IMR-90 (cell line): ENCODE measurements around the gene FAM234A. TPM values are rescaled to one million over a fixed set of nuclear protein-coding genes. Genes with fewer than 3 reads are reported as not detected.

Experiments used
- ATAC-seq: fragments of 200-7000 bp; cut with Tn5 transposase; 2 replicates; pipeline ENCODE4 v1.9.1; 2020; ENCODE audit warnings: low read depth, mild to moderate bottlenecking, moderate library complexity
- BruUV-seq: library from RNA; stranded (reverse); fragments of 400-500 nt; replicated peaks from 2 replicates; lab custom pipeline; 2021; lab: Mats Ljungman, UMichigan
- CTCF ChIA-PET: fragments of 300-600 bp; formaldehyde crosslinking; extraction: SDS; loops from one replicate; lab custom pipeline; 2021; ENCODE audit warnings: antibody characterized with exemption; lab: Yijun Ruan, JAX
- POLR2A ChIA-PET: fragments of 300-600 bp; sonication (Branson Sonifier 250); formaldehyde crosslinking; loops from one replicate; lab custom pipeline; 2022; ENCODE audit warnings: antibody characterized with exemption; ENCODE audit not compliant: unreplicated experiment; lab: Charles Lee
- DNase-seq: peaks from one replicate; pipeline ENCODE4 v3.0.0; 2013
- H2AFZ ChIP-seq: replicated peaks from 2 replicates; pipeline ENCODE3; 2013; ENCODE audit warnings: low read length, mild to moderate bottlenecking; ENCODE audit not compliant: poor library complexity
- H2AK5ac ChIP-seq: 2 replicates; pipeline ENCODE4 v1.6.1; 2013; ENCODE audit warnings: low read depth, low read length, inconsistent platforms
- H2AK9ac ChIP-seq: replicated peaks from 2 replicates; pipeline ENCODE3; 2013; ENCODE audit warnings: mild to moderate bottlenecking, low read depth, low read length, moderate library complexity; ENCODE audit not compliant: poor library complexity
- H2BK120ac ChIP-seq: 2 replicates; pipeline ENCODE4 v1.6.1; 2013; ENCODE audit warnings: low read depth, low read length, inconsistent platforms
- H2BK15ac ChIP-seq: 3 replicates; pipeline ENCODE4 v1.6.1; 2013; ENCODE audit warnings: low read depth, low read length, inconsistent platforms
- H2BK20ac ChIP-seq: 2 replicates; pipeline ENCODE4 v1.6.1; 2013; ENCODE audit warnings: low read depth, mild to moderate bottlenecking, inconsistent platforms, low read length, moderate library complexity
- H2BK5ac ChIP-seq: 2 replicates; pipeline ENCODE4 v1.6.1; 2013; ENCODE audit warnings: mild to moderate bottlenecking, low read depth, low read length, inconsistent platforms; ENCODE audit not compliant: poor library complexity, severe bottlenecking
- H3K14ac ChIP-seq: replicated peaks from 2 replicates; pipeline ENCODE4 v1.6.1; 2013; ENCODE audit warnings: low read depth, low read length, inconsistent platforms
- H3K18ac ChIP-seq: 2 replicates; pipeline ENCODE4 v1.6.1; 2013; ENCODE audit warnings: low read depth, low read length, control low read depth
- H3K23ac ChIP-seq: 2 replicates; pipeline ENCODE4 v1.6.1; 2013; ENCODE audit warnings: low read depth, low read length, inconsistent platforms
- H3K27ac ChIP-seq: 2 replicates; pipeline ENCODE4 v1.5.1; 2013; ENCODE audit warnings: mild to moderate bottlenecking, control low read depth, low read length; ENCODE audit not compliant: insufficient read depth
- H3K27me3 ChIP-seq: 2 replicates; pipeline ENCODE4 v1.6.1; 2013; ENCODE audit warnings: low read length; ENCODE audit not compliant: control insufficient read depth, insufficient read depth
- H3K36me3 ChIP-seq: 2 replicates; pipeline ENCODE4 v1.6.1; 2013; ENCODE audit warnings: low read length, mixed read lengths; ENCODE audit not compliant: control insufficient read depth, insufficient read depth
- H3K4ac ChIP-seq: 2 replicates; pipeline ENCODE4 v1.6.1; 2013; ENCODE audit warnings: low read depth, low read length, inconsistent platforms
- H3K4me1 ChIP-seq: 2 replicates; pipeline ENCODE4 v1.6.1; 2013; ENCODE audit warnings: low read length, mixed read lengths; ENCODE audit not compliant: control insufficient read depth, insufficient read depth
- H3K4me2 ChIP-seq: 2 replicates; pipeline ENCODE4 v1.6.1; 2013; ENCODE audit warnings: low read depth, mild to moderate bottlenecking, control low read depth, low read length, moderate library complexity
- H3K4me3 ChIP-seq: 2 replicates; pipeline ENCODE4 v1.5.1; 2013; ENCODE audit warnings: low read depth, mild to moderate bottlenecking, control low read depth, low read length, moderate library complexity; ENCODE audit not compliant: insufficient read depth
- H3K56ac ChIP-seq: 2 replicates; pipeline ENCODE4 v1.6.1; 2013; ENCODE audit warnings: low read length, inconsistent platforms; ENCODE audit not compliant: insufficient read depth; ENCODE audit errors: extremely low read depth
- H3K79me1 ChIP-seq, 2 experiments: 2 replicates each; pipeline ENCODE4 v1.6.1; 2013; ENCODE audit warnings: low read length in 2 of 2, inconsistent platforms in 1 of 2, low read depth in 1 of 2
- H3K9ac ChIP-seq: 2 replicates; pipeline ENCODE4 v1.6.1; 2013; ENCODE audit warnings: low read depth, low read length, control low read depth
- H3K9me1 ChIP-seq: 2 replicates; pipeline ENCODE4 v1.6.1; 2013; ENCODE audit warnings: low read length, inconsistent platforms; ENCODE audit not compliant: insufficient read depth
- H3K9me3 ChIP-seq: 2 replicates; pipeline ENCODE4 v1.6.1; 2013; ENCODE audit warnings: low read length; ENCODE audit not compliant: control insufficient read depth, insufficient read depth
- H4K20me1 ChIP-seq: 2 replicates; pipeline ENCODE4 v1.6.1; 2013; ENCODE audit warnings: low read length, inconsistent platforms; ENCODE audit not compliant: insufficient read depth
- H4K5ac ChIP-seq: 2 replicates; pipeline ENCODE4 v1.6.1; 2013; ENCODE audit warnings: mild to moderate bottlenecking, low read depth, low read length, control low read depth
- H4K8ac ChIP-seq, 2 experiments: 2 replicates each; pipeline ENCODE4 v1.6.1; 2013; ENCODE audit warnings: low read depth in 2 of 2, low read length in 2 of 2, control low read depth in 1 of 2, inconsistent platforms in 1 of 2
- H4K91ac ChIP-seq: 2 replicates; pipeline ENCODE4 v1.6.1; 2013; ENCODE audit warnings: low read depth, low read length, inconsistent platforms; ENCODE audit not compliant: insufficient read depth
- CHD1 ChIP-seq: IDR thresholded peaks from 2 replicates; pipeline ENCODE4 v1.6.1; 2012; ENCODE audit warnings: low read depth, low read length, improper control_type of control experiment
- SMC3 ChIP-seq: fragments of 150-350 bp; IDR thresholded peaks from 2 replicates; pipeline ENCODE4 v1.6.1; 2016; ENCODE audit warnings: low read depth, mild to moderate bottlenecking, antibody characterized with exemption, low read length, moderate library complexity
- WGBS, 2 experiments: methylation state at CpG; one replicate each; pipeline versions ENCODE4 v1.1.5 to v1.1.7; 2013; ENCODE audit warnings: missing lambda C conversion rate in 2 of 2; ENCODE audit not compliant: insufficient read length in 1 of 2; ENCODE audit errors: extremely low coverage in 2 of 2; 5-methylcytosine and 5-hydroxymethylcytosine counted together
- dilution Hi-C: fragments of 300-500 bp; cut with HindIII; formaldehyde crosslinking; loops from one replicate; pipeline ENCODE4 v1.14.3; 2018; ENCODE audit warnings: low sequenced_read_pairs; ENCODE audit not compliant: unreplicated experiment
- in situ Hi-C: fragments of 300-500 bp; cut with MboI; formaldehyde crosslinking; loops from 3 replicates; pipeline ENCODE4 v1.14.3; 2019; ENCODE audit warnings: low sequenced_read_pairs, inconsistent platforms, mixed read lengths
- intact Hi-C: fragments of 100-400 bp; cut with micrococcal nuclease; formaldehyde crosslinking; loops from 2 replicates; pipeline ENCODE4 v1.10.0; 2022
- polyA plus RNA-seq, 3 experiments: library from polyadenylated mRNA; depleted of rRNA; stranded (reverse); fragments of >200 nt; gene quantifications; 2 replicates each; pipeline ENCODE4 v1.2.3, GENCODE V29; 2012; ENCODE audit warnings: low replicate concordance in 1 of 3
- total RNA-seq: library from RNA; depleted of rRNA; stranded (reverse); fragments of >200 nt; gene quantifications from 2 replicates; pipeline ENCODE4 v1.2.3, GENCODE V29; 2012
- TF ChIP-seq, protein P1 (sequence below): fragments of 150-350 bp; IDR thresholded peaks from 2 replicates; pipeline ENCODE4 v1.6.1; 2016; ENCODE audit warnings: low read depth, mild to moderate bottlenecking, low read length, moderate library complexity, borderline replicate concordance
- TF ChIP-seq, protein P2 (sequence below): fragments of 150-350 bp; IDR thresholded peaks from 2 replicates; pipeline ENCODE4 v1.6.1; 2017; ENCODE audit warnings: mild to moderate bottlenecking, antibody characterized with exemption, low read length, low read depth

The FAM234A gene
- total and polyA plus RNA-seq, 2 of the 4 experiments (the other 2 are of a cell fraction): 30.3 to 64.2 TPM

DNA sequence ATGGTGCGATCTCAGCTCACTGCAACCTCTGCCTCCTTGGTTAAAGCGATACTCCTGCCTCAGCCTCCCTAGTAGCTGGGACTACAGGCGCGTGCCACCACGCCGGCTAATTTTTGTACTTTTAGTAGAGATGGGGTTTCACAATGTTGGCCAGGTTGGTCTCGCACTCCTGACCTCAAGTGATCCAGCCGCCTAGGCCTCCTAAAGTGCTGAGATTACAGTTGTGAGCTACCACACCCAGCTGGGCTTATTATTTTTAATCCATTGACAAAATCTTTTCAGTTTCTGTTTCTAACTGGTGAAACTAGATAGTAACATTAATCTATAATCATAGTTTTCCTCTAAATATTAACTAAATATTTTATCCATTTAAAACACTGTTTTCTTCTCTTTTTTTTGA lies 5.9 kb downstream of the FAM234A start:
- ChIA-PET POLR2A (no interaction called here), CTCF (interaction anchor here (1.3 to 1.6 kb wide), 2 partner anchors 13 to 133 kb away, joined by 3 to 5 read pairs; no protein-coding TSS in a partner anchor)
- DNase-seq (no peak), ATAC-seq (no peak)
- H2AK5ac ChIP-seq: no peak overlapping the region
- H3K27me3 ChIP-seq: no peaks in the 10 kb centered on the region
- no peak overlapping the region for H3K27ac ChIP-seq
- H4K20me1 ChIP-seq: peaks cover 12% of the 10 kb centered on the region; the same call in 1 of the 2 replicates
- no peak overlapping the region for H3K56ac ChIP-seq
- no peak overlapping the region for H4K91ac ChIP-seq
- no peak overlapping the region for H4K8ac ChIP-seq
- no peak overlapping the region for H2BK120ac ChIP-seq
- H3K9me1 ChIP-seq: 0 out of 2 replicates have a peak, but pooled peaks cover 8% of the 10 kb centered on the region
- no peak overlapping the region for H4K5ac ChIP-seq
- no peaks in the 10 kb centered on the region for H3K36me3 ChIP-seq
- in situ Hi-C loops: no loop called here
- H3K9ac ChIP-seq: no peak overlapping the region
- no peak overlapping the region for H3K4ac ChIP-seq
- no peaks in the 10 kb centered on the region for H3K9me3 ChIP-seq
- H3K18ac ChIP-seq: no peak overlapping the region
- H3K4me2 ChIP-seq: no peak overlapping the region
- no peak overlapping the region for H3K4me3 ChIP-seq
- peaks cover 26 to 47% of the 10 kb centered on the region in 2 experiments for H3K79me1 ChIP-seq
- H2BK20ac ChIP-seq: no peak overlapping the region
- intact Hi-C loops: loop anchor here (5.0 kb wide), 1 partner anchor 92 kb away; no protein-coding TSS in a partner anchor
- WGBS, 2 experiments: no CpG with 5 or more reads among the region's 8 CpGs
- TF ChIP-seq, protein P1, sequence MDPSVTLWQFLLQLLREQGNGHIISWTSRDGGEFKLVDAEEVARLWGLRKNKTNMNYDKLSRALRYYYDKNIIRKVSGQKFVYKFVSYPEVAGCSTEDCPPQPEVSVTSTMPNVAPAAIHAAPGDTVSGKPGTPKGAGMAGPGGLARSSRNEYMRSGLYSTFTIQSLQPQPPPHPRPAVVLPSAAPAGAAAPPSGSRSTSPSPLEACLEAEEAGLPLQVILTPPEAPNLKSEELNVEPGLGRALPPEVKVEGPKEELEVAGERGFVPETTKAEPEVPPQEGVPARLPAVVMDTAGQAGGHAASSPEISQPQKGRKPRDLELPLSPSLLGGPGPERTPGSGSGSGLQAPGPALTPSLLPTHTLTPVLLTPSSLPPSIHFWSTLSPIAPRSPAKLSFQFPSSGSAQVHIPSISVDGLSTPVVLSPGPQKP: no peak
- TF ChIP-seq, protein P2, sequence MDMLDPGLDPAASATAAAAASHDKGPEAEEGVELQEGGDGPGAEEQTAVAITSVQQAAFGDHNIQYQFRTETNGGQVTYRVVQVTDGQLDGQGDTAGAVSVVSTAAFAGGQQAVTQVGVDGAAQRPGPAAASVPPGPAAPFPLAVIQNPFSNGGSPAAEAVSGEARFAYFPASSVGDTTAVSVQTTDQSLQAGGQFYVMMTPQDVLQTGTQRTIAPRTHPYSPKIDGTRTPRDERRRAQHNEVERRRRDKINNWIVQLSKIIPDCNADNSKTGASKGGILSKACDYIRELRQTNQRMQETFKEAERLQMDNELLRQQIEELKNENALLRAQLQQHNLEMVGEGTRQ: no peak
- TF ChIP-seq CHD1 (no peak), SMC3 (no peak)
- no peak overlapping the region for H3K23ac ChIP-seq
- BruUV-seq: no TSS peak
- H3K14ac ChIP-seq: no peak overlapping the region
- H2AFZ ChIP-seq: no peak overlapping the region
- H2AK9ac ChIP-seq: no peak overlapping the region
- no peak overlapping the region for H2BK5ac ChIP-seq
- dilution Hi-C loops: no loop called here
- no peak overlapping the region for H2BK15ac ChIP-seq
- H3K4me1 ChIP-seq: peaks cover 4% of the 10 kb centered on the region
